HG03159 (cell line): Measurements from ENCODE around the gene ZC3H4.
"Not testable (repeated sequence)": the region's sequence is repeated elsewhere in the genome, so short reads cannot be mapped to it uniquely, and the experiment has no call there.

ENCODE experiments used
- ATAC-seq: cut with Tn5 transposase; IDR thresholded peaks from one replicate; pipeline ENCODE4 v1.9.1; 2021; ENCODE audit warnings: mild to moderate bottlenecking, moderate library complexity; ENCODE audit not compliant: unreplicated experiment

The ZC3H4 gene

DNA sequence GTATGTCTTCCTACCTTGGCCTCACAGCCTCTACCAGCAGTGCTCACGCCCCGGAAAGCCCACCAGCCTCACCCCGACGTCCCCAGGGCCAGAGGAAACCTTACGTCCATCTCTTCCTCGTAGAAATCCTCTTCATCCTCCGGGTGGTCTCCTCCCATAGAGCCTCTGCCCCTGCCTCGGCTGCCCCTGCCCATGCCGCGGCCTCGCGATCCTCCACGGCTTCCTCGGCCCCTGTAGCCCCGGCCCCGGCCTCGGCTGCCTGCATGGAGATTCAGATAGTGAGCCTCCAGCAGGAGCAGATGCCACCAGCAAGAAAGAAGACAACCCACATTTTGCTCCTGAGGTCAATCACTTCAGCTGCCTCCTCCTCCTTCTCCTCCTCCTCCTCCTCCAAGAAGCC, 27.3 kb downstream of the ZC3H4 start:
- ATAC-seq, result no peak

DNA sequence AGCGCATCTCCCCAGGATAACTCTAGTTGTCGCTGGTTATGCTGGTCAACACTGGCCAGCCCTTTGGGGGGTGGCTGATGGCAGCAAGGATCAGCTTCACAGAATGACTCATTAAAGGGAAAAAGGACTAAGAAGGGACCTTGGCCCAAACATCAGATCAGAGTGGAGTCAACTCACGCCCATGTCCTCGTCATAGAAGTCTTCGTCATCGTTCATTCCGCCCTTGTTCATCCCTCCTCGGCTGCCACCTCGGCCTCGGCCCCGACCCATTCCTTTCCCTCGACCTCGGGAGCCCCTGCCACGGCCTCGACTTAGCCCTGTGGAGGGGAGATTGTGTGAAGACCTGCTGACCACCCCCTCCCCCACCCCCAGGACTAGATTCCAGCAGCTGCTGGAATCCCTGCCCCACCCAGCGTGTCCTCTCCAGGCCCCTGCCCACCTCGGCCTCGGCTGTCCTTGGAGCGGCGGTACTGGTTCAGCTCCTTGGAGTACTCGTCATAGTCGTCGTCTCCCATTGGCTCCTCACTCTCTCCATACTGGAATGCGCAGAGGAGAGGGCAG, 28.6 kb downstream of the ZC3H4 start:
- no peak for ATAC-seq

DNA sequence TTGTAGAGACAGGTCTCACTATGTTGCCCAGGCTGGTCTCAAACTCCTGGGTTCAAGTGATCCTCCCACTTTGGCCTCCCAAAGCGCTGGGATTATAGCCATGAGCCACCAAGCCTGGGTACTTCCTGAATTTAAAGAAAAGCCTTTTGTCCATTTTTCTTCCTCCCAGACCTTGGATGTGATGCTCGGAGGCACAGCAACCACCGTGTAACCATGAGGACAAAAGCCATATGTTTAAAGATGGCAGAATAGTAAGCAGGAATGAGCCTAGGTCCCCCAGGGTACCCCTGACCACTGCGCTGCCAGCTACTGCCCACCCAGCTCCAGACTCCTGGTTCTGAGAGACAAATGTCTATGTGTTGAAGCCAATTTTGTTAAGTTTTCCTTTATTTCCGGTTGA, 31.1 kb downstream of the ZC3H4 start:
- no peak for ATAC-seq

DNA sequence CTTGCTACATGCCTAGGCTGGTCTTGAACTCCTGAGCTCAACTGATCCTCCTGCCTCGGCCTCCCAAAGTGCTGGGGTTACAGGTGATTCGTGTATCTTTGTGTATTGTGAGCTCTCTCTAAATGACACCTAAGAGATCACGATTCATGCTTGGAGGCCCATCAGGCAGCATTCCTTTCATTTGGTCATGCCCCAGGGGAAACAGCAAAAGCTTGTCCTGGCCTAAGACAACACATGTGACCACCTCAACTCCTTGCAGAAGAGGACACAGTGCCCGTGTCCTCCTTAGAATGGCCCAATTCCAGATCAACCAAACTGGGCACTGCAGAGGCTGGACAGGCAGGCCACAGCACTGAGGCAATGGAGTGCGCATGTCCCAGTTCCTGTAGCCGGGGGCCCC, 32.5 kb downstream of the ZC3H4 start:
- no peak for ATAC-seq

DNA sequence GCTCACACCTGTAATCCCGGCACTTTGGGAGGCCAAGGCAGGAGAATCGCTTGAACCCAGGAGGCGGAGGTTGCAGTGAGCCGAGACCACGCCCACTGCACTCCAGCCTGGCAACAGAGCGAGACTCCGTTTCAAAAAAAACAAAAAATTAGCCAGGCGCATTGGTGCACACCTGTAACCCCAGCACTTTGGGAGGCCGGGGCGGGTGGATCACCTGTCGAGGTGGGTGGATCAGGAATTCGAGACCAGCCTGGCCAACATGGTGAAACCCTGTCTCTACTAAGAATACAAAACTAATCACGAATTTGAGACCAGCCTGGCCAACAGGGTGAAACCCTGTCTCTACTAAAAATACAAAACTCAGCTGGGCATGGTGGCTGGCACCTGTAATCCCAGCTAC, 35.2 kb downstream of the ZC3H4 start:
- ATAC-seq, result not testable (repeated sequence)

DNA sequence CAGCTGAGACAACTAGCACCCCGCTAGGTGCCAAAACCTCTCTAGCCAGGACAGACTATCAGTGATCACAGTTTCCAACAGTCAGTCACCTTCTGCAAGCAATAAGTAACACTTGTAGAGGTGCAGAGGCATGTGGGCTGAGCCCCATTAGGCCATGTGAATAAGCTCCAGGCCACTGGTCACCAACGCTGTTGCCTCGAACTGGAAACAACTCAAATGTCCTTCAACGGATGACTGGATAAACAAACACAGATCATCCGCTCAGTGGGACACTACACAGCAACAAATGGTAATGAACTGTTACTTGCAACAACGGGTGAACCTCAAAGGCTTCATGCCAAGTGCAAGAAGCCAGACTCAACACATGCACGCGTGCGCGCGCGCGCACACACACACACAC, 37.6 kb downstream of the ZC3H4 start:
- ATAC-seq, result no peak

DNA sequence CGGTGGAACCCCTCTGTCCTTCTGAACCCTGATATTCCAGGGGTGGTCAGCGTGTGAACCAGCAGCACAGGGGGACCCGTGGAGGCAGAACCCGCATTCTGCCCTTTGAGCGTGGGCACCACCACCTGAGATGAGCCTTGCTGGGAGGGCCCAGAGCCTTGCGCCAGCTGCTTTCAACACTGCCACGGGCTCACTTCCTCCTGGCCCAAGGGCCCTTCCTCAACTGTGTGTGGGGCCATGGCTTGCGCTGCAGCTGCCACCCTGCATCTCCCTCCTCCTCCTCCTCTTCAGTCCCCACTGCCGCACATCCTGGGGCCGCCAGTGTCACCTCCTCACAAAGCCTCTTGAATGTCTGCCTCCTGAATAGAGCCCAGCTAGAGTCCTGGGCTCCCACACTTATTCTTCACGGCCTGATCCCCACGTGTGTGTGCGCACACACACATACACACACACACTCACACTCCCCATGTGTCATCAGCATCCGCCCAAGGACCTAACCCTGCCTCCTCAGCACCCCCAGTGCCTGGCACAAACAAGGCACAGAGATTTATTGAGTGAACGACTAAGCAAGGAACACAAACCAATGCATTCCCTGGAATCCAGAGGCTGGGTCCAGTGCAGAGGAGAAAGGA, 38.3 kb downstream of the ZC3H4 start:
- no peak for ATAC-seq

DNA sequence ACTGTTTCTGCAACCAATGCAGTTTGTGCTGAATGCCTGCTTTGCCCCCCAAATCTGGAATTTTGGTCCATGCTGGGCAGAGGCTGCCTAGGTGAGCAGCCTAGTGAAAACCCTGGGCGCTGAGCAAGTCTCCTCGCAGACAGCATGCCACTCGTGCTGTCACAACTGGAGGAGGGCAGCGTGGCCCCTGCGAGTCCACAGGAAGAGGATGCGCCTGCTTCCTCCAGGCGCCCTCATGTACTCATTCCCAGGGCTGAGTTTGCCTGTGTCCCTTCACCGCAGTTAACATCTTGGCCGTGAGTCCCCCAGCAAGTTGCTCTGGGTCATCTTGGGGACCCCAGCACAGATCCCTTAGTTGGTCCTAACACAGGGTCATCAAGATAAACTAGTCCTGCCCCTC, 39.0 kb downstream of the ZC3H4 start:
- no peak for ATAC-seq

DNA sequence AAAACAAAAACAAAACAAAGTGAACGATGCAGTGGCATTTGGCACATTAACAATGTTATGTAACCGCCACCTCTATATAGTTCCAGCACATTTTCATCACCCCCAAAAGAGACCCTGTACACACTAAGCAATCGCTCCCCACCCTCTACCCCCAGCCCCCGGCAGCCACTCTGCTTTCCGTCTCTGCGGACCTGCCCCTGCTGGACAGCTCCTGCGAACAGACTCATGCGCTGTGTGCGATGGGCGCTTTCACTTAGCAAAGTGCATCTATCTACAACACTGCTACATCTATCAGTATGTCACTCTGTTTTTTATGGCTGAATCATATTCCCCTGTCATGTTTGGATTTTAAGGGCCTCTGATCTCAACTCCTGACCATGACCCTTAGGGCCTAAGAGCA, 40.0 kb downstream of the ZC3H4 start:
- no peak for ATAC-seq

DNA sequence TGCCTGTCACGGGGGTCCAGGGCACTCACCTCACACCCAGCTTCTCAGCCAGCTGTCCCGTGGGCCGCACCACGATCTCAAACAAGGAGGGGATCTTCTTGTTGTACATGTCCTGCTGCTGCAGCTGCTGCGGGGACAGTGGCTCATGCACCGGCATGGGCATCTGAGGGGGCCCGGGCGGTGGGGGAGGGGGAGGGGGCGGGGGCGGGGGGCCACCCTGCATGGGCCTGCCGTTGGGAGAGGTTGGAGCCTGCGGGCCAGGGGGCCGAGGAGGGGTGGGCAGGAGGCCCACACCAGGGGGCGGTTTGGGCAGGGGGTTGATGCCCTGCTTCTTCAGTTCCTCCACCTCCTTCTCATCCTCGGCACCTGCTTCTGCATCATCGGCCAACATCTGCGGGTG, 41.3 kb downstream of the ZC3H4 start:
- no peak for ATAC-seq

DNA sequence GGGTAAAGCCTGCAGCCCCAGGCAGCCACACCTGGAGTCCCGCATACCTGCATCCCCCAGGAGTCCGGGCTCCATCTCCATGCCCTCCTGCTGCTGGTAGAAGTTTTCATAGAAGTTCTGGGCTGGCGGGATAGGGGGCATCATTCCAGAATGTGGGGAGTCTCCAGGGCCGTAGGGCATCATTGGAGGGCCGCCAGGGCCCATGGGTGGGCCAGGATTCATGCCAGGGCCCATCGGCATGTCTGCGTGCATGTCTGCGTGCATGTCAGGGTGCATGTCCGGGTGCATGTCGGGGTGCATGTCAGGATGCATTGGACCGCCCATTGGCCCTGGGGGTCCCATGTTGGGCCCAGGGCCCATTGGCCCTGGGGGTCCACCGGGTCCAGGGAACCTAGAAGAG, 41.8 kb downstream of the ZC3H4 start:
- no peak for ATAC-seq

DNA sequence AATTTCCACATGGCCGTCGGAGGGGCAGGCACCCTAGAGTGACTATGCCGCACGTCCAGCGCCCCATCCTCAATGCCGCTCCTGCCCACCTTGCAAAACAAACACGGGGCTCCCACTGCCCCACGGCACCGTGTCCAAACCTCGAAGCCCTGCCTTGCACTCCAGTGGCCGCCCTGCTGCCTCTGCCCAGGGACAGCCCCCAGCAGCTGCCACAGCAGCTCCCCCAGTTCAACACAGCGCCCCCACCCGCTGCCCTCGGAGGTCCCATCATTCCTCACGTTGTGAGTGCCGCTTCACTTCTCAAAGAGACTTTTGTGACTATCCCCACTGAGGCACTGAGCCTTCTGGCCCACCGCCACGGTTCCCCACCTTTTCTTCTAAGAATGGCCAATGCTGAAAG, 42.8 kb downstream of the ZC3H4 start:
- ATAC-seq, result no peak

DNA sequence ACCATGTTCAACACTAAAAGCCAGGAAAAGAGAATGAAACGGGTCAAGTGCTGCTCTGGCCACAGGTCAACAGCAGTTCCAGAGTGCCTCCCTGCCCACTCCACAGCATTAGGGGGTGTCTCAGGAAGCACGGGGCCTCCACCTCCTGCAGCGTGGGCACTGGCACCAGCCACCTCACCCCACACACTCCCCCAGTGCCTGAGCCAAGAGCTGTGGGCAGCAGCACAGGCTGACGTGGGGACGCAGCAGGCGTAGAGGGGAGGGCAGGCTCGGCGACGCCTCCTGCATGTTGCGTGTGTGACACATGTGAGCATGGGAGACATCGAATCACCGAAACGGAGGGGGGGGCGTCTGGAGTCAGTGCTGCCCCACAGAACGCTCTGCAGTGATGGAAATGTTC, 43.8 kb downstream of the ZC3H4 start:
- ATAC-seq, result no peak

DNA sequence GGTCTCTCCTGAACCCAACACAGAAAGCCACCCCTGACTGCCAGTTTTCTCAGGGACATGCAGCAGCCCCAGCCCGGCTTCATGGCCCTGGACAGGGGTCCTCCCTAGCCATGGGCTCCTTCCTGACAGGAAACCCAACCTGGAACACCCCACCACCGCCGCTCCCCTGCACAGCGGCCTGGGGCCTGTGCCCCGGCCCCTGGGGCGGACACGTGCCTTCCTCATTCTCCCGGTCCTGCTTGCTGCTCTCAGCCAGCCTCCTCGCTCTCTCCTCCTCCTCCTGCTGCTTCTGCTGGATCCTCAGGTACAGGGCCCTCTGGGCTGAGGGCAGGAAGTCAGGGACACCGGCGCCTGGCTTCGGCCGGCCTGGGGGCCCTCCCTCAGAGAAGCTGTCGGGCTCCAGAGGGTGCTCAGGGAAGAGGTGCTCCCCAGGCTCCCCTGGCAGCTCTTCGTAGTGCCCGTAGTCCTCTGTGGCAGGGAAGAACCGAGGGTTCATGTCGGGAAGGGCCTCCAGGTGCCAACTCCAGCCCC, 44.6 kb downstream of the ZC3H4 start:
- no peak for ATAC-seq

DNA sequence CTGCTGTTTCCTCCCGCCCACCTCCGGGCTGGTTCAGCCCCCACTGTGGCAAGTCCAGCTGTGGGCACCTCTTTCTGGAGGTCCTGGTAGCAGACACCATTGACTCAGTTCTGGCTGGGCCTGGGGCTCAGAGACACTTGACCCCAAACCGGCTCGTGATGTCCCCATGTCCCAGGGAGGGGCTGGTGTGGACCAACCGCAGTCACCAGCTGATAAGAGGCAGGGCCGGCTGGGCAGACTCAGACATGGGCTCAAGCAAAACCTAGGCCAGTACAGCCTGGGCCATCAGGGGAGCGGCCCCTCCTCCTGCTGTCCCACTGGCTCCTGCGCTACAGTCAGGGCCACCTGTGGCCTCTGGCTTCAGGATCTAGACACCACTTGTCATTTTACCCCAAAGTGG, 45.3 kb downstream of the ZC3H4 start:
- no peak for ATAC-seq

DNA sequence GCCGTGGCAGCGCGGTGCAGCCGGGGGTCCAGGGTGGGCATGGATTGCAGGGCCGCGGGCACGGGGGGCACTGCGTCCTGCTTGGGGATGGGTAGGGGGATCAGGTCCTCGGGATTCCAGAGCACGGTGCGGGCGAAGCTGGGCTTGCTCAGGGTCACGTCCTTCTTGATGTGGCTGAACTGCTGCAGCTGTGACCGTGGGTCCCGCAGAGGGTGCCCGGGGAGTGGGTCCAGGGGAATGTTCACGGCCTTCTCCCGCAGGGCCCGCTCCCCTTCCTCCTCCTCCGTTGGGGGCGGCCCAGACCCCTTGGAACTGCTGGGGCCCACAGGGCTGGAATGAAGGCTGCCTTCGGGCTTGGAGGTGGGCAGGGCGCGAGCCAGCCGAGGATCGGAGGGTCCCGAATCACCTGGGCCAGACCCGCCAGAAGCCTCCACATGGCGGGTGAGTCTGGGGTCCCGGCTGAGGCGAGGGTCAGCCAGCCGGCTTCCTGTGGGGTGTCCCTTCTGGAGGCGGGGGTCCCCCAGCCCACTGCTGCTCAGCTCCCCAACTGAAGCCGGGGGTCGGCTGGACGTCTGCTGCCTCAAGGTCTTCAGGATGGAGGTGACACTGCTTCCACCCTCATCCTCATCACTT, 46.2 kb downstream of the ZC3H4 start:
- no peak for ATAC-seq

DNA sequence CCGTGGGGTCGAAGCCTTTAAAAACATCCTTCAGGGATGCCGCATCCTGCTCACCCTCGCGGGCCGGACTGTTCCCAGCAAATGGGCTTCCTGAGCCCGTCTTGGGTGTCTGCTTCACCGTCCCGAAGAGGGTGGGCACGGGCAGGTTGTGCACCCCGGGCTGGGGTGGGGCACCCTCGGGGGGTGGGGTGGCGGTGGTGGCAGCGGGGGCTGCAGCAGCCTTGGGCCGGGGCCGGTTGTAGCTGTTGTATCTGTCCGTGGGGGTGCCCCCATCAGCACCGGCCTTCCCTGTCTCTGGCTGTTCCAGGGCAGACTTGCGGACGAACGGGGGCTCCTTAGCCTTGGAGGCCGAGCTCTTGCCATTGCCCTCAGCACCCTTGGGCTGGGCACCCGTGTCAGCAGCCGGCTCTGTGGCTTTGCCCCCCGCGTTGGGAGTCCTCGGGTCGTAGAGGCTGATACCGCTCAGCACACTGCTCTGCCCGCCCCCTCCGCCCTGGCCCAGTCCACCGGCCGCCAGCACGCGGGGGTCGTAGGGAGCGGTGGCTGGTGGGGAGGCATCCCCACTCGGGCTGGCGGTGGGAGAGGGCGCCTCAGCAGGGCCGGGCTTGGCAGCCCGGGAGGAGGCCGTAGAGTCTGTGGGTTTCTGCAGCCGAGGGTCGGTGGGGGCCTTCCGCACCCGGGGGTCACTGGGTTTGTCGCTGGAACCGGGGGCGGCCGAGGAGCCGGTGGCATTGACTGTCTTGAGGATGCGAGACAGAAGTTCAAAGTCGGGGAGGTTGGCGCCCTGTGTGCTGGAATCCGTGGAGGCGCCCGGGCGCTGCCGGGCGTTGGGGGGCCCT, 47.0 kb downstream of the ZC3H4 start:
- no peak for ATAC-seq

DNA sequence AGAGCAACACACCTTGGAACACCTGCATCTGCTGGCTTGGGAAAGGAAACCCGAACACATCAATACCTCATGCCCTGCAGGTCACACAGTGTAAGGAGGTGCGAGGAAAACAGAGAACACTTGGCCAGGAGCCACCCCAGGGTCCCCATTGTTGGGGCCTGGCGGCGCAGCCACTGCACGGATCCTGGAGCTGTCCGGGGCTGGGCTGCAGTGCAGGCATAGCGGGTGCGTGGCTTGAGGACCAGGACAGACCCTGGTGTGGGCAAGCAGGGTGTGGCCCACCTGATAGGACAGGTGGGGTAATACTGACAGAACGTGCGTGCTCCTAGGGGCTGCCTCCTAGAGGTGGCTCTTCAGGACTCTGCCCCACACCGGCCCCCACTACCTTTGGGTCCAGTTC, 48.3 kb downstream of the ZC3H4 start:
- ATAC-seq, result no peak

DNA sequence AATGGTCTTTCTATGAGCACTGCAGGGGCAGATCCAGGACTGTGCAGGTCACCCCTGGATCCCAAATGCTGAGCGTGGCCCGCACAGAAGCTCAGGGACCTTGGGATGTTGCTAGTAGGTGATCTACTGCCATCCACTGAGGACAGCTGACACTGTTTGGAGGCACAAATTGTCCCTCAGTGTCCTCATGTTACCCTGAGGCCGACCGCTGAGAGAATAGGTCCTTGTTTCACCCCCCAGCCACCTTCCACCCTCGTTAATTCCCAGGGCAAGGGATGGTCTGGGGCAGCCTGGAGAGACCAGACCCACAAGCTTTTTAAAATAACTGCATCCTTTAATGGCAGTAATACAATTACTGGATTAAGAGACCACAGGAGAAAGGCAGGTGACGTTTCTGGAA, 49.7 kb downstream of the ZC3H4 start:
- no peak for ATAC-seq

DNA sequence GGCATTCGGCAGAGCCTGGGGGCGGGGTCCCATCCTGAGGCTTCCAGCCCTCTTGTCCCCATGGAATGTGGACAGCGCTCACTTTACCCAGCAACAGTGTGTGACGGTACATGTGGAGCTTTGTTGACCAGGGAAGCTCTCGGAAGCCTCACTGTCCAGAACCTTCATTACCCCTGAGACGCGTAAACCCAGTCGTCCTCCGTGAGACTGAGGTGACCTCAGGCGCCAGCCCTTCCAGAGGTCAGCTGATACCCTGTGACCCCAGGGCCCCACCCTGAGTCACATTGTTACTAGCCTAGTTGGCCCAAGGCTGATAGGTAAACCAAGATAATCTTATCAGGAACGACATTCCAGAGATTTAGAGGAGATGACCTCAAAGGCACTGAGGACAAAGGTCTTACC, 55.0 kb downstream of the ZC3H4 start:
- no peak for ATAC-seq

DNA sequence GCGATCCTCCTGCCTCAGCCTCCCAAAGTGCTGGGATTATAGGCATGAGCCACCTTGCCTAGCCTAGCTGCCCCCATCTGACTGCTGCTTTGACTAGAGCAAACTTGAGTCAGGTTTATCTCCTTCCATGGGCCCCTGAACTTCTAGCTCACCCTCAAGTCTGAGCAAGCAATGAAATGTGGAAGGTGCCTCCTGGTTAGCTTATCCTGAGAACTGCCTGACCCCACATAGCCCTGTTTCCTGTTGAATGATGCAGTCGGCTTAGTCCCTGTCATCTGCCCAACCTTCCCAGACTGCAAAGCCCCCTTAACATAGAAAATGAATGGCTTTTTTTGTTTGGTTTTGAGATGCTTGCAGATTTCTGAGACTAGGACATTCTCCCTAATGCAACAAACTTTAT, 56.2 kb downstream of the ZC3H4 start:
- no peak for ATAC-seq

DNA sequence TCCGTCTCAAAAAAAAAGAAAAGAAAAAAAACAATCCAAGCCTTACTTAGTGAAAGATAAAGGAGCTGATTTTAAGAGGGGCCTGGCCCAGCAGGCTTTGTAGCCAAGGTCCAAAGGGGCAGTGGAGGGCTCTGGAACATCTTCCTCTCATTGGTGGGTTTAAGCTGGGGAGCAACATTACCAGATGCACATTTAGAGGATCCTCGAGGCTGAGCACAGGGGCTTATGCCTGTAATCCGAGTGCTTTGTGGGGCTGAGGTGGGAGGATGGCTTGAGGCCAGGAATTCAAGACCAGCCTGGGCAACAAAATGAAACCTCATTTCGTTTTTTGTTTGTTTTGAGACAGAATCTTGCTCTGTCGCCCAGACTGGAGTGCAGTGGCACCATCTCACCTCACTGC, 57.2 kb downstream of the ZC3H4 start:
- ATAC-seq, result no peak
